Pons (tissue), 1 donor: Measurements from ENCODE around the gene ARHGEF28.
A peak's percentile ranks its signal among the peaks of the same experiment; 100 is the strongest.

ENCODE experiments used
- DNase-seq: peaks from one replicate; pipeline ENCODE4 v3.0.0-alpha.2; 2016; ENCODE audit warnings: low spot score

The ARHGEF28 gene

GRCh38 chr5:73962801-73963425 is 336.9 kb downstream of the ARHGEF28 start:
- DNase-seq: no peak

DNA sequence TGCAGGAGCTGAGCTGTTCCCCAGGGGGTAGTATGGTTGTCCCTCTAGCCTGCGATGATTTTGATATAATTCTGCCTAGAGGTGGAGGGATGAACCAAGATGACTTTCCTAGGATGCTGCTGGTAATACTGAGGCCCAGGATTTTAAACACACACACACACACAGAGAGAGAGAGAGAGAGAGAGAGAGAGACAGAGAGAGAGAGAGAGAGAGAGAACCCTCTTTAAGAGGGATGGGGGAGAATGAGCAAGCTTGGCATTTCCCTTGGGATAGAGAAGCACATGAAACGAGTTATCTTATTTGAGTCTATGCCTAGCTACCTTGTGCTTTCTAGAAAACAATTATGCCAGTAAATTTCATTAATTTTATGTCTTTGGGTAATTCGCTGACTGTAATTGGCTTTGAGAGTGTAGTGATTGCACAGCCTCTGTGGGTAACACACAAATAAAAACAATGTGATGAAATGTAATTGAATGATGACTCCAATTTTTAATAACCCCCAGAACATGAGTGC is 338.4 kb downstream of the ARHGEF28 start:
- no peak for DNase-seq

GRCh38 chr5:73966451-73966850 is 340.5 kb downstream of the ARHGEF28 start:
- DNase-seq: no peak

- no peak for DNase-seq
Observed at GRCh38 chr5:73967347-73967746, 341.4 kb downstream of the ARHGEF28 start.

GRCh38 chr5:73968246-73968645 is 342.2 kb downstream of the ARHGEF28 start:
- DNase-seq: no peak

DNA sequence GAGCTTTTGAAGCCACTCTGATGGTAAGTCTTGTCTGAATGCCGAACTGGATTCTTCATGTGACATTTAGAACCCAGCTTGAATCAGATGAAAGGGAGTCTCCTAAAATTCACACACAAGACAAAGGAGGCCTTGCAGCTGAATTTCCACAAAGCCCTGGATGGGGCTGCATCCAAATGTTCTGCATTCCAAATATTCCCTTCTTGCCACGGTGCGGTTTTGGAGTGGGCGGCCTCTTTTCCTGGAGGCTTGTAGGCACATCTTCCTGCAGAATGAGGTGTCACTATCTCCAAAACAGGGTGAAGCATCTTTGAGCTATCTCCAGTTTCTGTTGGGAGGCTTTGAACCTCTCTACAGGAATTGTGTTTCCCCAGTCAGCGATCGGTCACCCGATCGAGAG is 342.7 kb downstream of the ARHGEF28 start:
- no peak for DNase-seq

DNA sequence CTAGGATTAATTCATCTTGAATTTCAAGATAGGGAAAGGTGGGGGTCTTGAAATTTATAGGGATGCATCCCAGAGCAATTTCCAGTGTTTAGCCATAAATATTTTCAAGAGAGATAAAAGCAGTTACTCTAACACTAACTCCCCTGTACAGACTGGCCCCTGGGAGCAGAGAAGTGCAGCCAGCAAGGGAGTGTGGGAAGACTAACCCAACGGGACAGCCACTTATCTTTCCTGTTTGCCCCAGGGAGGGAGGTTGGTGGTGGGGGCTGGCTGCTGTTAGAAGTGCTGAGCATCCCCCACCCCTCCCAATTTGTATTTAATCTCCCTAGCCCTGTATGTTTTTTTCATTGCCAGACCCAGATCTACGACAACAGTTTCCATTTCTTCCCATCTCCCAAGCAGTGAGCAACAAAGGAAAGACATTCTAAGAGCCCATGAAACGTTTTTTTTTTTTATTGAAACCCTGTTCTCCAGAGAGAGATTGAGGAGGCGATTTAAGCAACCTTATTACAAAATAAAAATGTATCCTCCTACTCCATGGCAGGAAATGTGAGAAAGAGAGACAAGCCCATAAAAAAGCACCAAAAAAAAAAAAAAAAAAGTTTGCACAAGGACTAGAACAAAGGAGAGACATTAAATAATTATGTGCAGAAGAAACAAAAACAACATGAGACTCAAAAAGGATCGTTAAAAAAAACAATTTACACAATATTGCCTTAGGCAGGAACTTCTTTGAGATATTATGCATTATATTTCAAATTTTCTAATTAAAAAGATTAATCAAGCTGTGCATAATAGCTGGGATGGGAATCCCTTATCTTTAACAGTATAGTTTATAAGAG is 343.4 kb downstream of the ARHGEF28 start:
- DNase-seq: no peak

GRCh38 chr5:73971326-73971725 is 345.3 kb downstream of the ARHGEF28 start:
- no peak for DNase-seq

DNA sequence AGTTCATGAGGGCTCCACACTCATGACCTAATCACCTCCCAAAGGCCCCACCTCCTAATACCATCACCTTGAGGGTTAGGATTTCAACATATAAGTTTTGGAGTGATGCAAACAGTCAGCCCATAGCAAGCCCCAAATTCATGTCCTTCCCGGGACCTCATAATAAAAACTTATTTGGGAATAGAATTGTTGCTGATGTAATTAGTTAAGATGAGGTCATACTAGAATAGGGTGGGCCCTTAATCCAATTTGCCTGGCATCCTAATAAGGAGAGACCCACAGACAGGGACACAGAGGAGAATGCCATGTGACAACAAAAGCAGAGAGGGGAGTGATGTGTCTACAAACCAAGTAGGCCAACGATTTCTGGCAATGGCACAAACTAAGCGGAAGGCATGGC is 347.1 kb downstream of the ARHGEF28 start:
- no peak for DNase-seq

DNA sequence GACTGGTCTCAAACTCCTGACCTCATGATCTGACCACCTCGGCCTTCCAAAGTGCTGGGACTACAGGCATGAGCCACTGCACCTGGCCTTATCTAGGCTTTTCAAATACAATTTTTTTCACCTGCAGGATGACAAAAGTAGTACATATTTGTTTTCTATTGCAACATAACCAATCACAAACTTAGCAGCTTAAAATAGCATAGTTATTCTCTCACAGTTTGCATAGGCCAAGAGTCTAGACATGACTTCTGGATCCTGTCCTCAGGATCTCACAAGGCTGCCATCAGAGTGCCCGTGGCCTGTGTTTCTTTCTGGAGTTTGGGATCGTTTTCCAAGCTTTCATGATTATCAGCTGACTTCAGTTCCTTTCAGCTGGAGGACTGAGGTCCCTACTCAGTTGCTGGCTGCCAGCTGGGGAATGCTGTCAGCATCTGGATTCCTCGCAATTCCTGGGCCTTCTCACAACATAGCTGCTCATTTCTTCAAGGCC is 348.9 kb downstream of the ARHGEF28 start:
- no peak for DNase-seq

DNA sequence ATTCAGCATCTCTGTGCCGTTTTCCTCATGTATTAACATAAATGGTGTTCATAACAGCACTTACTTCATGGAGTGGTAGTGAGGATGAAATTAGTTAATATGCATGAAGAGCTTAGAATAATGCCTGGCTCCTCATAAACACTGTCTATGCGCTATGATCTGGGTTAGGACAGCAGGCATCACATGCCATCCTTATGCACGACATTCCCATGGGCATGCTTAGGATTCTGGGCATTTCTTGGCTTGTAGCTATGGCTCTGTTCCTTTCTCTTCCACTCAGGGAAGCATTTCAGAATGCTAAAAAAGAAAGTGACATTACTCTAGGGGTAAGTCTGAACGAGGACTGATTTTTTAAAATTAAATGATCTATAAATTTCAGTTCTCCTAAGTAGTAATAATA is 349.8 kb downstream of the ARHGEF28 start:
- no peak for DNase-seq

DNA sequence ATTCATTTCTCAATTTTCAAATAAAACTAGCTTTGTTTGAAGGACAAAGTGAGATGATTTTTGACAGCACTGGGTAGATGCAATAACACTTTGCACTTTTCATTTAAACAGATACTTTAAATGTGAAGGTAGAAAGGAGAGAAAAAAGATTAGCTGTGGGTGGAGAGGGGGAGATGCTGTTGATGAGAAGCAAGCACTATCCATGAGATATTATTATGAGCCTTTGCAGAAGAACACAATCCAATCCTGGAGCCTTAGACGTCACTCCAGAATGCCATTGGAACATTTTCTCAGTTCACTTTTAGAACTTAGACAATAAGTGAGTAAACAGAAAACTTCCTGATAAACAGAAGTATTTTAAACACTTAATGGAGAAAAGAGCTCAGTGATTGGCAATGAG is 351.1 kb downstream of the ARHGEF28 start:
- no peak for DNase-seq

DNA sequence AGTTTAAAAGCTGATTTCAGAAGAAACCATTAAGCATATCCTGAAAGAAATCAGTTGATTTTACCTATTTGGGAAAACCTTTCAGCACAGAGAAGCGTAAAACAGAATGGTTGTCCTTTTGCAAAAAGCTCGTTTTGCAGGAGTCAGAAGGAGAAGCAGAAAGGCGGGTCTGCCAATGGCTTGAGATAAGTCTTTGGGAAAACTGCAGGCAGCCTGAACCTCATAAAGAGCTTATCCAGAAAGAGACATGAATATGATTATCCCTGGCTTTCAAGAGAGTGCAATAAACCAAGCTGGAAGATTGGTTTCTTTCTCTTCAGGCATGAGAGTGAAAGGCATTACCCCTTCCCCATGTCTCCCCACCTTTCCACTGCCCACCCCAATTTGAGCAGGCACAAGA is 353.3 kb downstream of the ARHGEF28 start:
- no peak for DNase-seq

DNA sequence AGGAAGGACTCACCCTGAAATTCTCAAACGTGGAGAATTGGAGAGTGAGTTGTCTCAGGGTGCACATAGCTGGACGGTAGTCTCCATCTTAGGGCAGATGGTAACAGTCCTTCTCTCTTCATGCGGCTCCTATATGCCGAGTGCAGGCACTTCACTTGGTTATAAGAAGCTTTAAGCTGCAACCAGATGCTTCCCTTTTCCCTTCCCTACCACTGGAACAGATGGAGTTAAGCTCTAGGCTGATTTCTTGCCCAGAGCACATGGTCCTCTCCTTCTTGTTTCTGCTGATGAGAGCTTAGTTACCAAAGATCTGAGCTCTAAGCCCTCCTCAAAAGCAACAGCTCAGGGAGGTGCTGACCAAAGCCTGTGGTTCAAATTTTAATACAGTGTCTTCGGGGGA is 355.7 kb downstream of the ARHGEF28 start:
- no peak for DNase-seq

DNA sequence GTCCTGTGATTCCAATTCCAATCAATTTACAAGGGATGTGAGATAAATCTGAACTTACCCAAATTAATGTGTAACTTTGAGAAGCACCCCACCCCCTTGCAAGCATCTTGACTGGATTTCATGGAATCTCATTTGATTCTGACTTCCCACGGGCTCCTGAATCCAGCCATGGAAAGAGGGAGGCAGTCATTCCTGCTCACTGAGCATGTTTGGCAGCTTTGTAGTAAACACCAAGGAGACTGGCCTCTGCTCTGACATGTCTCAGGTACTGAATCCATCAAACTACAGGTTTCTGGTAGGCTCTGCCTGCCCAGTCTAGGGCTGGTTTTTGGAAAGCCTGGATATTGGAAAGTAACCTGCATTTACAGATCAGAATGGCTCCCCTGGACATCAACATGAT is 357.6 kb downstream of the ARHGEF28 start:
- DNase-seq: no peak

DNA sequence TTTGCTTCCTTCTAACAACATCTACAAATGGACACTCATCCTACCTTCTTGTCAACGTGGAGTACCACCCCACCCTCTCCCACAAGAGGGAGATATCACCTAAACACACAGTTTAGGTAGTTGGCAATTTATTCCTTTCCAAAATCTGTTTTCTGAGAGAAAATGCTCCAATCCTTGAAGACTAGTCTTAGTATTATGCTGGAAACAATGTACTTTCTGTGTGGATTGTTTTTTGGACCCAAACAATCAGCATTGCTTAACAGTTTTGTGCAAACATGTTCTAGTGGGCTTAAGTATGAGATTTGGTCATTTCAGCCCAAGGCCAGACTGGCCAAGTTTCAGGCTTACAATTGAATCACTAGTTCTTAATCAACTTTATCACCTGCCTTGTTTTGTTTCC is 359.1 kb downstream of the ARHGEF28 start:
- peak; percentile 4 for DNase-seq

GRCh38 chr5:73986729-73987128 is 360.7 kb downstream of the ARHGEF28 start:
- no peak for DNase-seq

DNA sequence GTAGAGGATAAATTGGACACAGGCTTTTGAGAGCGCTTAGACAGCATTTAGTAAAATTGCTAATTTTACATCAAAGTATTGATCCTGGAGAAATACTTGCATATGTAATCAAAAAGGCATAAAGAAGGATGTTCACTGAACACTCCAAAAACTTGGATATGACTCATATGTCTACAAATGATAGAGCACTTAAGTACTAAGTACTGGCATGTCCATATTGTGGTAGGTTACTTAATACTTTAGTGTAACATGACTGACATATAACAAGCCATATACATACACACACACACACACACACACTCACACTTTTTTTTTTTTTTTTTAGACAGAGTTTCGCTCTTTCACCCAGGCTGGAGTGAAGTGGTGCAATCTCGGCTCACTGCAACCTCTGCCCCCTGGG is 361.9 kb downstream of the ARHGEF28 start:
- no peak for DNase-seq

- no peak for DNase-seq
Observed at GRCh38 chr5:73989956-73990355, 364.0 kb downstream of the ARHGEF28 start.
